GM12864 (cell line): ENCODE results near the gene CFAP54.

Source experiments
- DNase-seq: peaks from one replicate; pipeline ENCODE4 v3.0.0-alpha.2; 2011; ENCODE audit warnings: low read depth
- H3K4me3 ChIP-seq: 2 replicates; pipeline ENCODE4 v1.5.1; 2011; ENCODE audit warnings: mild to moderate bottlenecking, low read depth, low read length, control low read depth
- TF ChIP-seq, protein P1 (sequence below): IDR thresholded peaks from 2 replicates; pipeline ENCODE4 v1.5.1; 2011; ENCODE audit warnings: low read depth, mild to moderate bottlenecking, moderate library complexity, low read length, control low read depth, inconsistent platforms; ENCODE audit errors: missing control alignments

CFAP54 gene

DNA sequence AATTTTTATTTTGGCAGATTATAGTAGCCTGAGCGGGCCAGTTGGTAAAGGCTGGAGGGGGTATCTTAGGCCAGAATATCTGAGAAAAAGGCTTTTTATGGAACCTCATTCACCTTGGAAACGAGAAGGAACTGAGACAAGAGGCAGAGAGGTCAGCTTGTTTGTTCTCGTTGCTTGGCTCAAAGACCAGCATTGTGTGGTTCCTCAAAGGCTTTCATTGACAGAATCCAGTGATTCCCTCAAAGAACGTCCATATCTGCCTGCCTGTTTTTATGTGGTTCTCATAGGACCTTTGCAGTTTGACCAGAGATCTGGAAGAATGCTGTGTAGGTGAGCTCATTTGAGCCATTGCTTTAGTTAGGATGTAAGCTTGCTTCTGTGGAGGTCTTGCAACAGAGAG lies 117.3 kb downstream of the CFAP54 start:
- TF ChIP-seq, protein P1, sequence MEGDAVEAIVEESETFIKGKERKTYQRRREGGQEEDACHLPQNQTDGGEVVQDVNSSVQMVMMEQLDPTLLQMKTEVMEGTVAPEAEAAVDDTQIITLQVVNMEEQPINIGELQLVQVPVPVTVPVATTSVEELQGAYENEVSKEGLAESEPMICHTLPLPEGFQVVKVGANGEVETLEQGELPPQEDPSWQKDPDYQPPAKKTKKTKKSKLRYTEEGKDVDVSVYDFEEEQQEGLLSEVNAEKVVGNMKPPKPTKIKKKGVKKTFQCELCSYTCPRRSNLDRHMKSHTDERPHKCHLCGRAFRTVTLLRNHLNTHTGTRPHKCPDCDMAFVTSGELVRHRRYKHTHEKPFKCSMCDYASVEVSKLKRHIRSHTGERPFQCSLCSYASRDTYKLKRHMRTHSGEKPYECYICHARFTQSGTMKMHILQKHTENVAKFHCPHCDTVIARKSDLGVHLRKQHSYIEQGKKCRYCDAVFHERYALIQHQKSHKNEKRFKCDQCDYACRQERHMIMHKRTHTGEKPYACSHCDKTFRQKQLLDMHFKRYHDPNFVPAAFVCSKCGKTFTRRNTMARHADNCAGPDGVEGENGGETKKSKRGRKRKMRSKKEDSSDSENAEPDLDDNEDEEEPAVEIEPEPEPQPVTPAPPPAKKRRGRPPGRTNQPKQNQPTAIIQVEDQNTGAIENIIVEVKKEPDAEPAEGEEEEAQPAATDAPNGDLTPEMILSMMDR: no peak
- no peak overlapping the region for H3K4me3 ChIP-seq
- no peak for DNase-seq

DNA sequence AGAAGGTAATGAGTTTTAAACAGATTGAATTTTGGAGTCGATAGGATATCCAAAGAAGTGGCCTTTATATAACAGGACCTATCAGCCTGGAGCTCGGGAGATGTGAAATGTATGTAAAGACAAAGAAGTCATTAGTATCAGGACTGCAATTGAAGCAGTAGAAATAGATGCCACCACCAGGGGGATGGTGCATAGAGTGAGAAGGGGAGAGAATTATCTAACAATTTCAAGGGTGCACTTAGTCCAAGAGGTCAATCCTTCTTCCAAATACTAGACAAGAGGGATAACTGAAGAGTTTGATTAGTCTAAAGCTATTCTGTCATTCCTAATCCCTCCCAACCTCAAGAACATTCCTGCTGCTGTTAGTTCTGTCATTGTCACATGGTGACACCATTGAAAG lies 127.8 kb downstream of the CFAP54 start:
- no peak for DNase-seq
- H3K4me3 ChIP-seq: no peak overlapping the region
- TF ChIP-seq, protein P1: peak; percentile 37

DNA sequence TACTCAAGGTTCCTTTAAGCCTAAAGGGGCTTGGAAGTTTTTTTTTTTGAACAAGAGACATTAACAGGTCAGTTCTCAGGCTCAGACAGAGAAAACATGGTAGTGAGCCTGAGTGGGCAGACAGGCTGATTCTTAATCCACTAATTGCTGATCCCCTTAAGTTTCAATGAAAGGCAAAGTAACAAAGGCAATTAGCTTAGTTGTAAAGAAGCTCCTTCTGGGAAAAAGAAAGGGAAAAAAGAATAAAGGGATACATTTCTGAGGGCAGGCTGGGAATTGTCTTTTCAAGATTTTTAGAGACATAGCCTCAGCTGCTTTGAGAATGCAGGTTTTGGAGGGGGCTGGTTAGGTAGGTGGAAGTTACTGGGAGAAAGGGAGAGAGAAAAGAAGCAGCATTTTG lies 133.8 kb downstream of the CFAP54 start:
- H3K4me3 ChIP-seq: no peak overlapping the region
- DNase-seq: no peak
- TF ChIP-seq, protein P1: no peak

DNA sequence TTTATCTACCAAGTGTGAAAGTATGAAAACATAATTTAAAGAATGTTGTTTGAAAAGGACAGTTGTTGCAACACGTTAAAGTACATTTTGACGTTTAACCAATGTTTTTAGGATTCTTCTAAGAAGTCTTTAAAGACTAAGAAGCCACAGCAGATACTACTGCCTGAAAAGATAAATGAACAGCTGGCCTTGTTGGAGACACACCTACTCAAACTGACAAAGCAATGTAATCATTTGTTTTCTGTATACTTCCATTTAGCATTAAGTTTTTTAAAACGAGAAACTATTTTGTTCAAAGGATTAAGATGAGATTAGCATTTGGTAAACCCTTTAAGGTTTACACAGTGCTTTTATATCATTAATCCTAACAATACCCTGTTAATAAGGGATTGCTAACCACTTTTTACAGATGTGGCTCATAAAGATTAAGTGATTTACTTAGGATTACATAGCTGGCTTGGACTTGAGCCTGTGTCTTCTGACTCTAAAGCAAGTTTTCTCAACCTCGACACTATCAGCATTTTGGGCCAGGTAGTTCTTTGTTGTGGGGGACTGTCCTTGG lies 134.4 kb downstream of the CFAP54 start:
- TF ChIP-seq, protein P1: no peak
- no peak for DNase-seq

DNA sequence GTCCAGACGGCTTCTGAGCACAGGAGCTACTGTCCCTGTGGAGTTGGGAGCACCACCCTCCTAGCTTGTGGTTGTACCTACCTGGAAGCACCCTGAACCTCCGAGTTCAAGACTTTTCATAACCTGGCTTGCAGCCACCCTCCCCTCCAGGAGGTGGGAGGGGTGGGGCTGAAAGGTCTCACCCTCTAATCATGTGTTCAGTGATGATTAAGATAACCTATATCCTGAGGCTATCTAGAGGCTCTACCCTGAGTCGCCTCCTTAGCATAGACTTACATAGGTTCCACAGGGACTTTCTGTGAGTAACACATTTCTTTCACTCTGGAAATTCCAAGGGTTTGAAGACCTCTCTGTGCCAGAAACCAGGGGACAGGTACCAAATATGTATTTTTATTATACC lies 146.5 kb downstream of the CFAP54 start:
- H3K4me3 ChIP-seq: no peak overlapping the region
- TF ChIP-seq, protein P1: no peak
- no peak for DNase-seq

More for the DNA sequence above, 134.4 kb downstream of the CFAP54 start:
- H3K4me3 ChIP-seq: no peak overlapping the region

DNA sequence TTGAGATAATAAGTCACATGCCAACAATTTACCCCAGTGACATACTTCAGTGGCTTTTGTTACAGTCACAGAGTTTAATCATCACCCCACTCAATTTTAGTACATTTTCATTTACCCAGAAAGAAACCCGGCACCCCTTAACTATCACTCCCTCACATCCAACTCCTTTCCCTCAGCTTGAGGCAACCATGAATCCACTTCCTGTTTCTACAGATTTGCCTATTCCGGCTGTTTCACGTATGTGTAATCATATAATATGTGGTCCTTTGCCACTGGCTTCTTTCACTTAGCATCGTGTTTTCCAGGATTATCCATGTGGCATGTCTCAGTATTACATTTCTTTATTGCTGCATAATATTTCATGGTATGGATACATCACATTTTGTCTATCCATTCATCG lies 147.5 kb downstream of the CFAP54 start:
- no peak overlapping the region for H3K4me3 ChIP-seq
- no peak for DNase-seq
- TF ChIP-seq, protein P1: no peak

DNA sequence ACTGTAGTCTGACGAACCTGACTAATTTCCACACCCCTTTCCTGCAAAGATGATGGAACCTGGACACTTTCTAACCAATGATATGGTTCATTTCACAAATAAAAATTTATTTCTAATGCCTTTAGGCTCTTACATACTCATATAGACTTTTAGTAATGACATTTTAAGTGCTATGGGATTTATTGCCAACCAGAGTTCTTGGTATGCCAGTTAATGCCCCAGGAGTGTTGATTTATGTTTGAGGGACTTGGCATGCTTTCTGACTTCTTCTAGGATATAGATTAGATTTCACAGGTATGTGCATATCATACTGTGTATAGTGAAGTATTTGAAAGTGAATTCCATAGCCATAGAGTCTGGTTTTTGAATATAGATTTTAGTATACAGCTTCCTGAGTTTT lies 159.5 kb downstream of the CFAP54 start:
- H3K4me3 ChIP-seq: no peak overlapping the region

More for the DNA sequence above, 159.5 kb downstream of the CFAP54 start:
- DNase-seq: no peak
- TF ChIP-seq, protein P1: no peak
